Peyer's patch (tissue), 4 donors: ENCODE data around the gene IAPP. TPM values are rescaled to one million over a fixed set of nuclear protein-coding genes. Genes with fewer than 3 reads are reported as not detected.
"Not testable (repeated sequence)": the region's sequence is repeated elsewhere in the genome, so short reads cannot be mapped to it uniquely, and the experiment has no call there.

ENCODE experiments used
- DNase-seq, 3 donors: peaks; one replicate each; pipeline ENCODE4 v3.0.0-alpha.2; 2017 to 2019
- H3K27ac ChIP-seq, 4 donors: fragments of 200-600 bp; sonication (generic); one replicate each; pipeline ENCODE4 v1.5.1; 2016 to 2019
- H3K27me3 ChIP-seq, 2 donors: fragments of 200-600 bp; sonication (generic); one replicate each; pipeline ENCODE4 v1.5.1; 2019
- H3K36me3 ChIP-seq, 3 donors: fragments of 200-600 bp; sonication (generic); one replicate each; pipeline ENCODE4 v1.5.1; 2016 to 2019
- H3K4me1 ChIP-seq, 4 donors: fragments of 200-600 bp; sonication (generic); one replicate each; pipeline ENCODE4 v1.5.1; 2016 to 2019
- H3K4me3 ChIP-seq, 4 donors: fragments of 200-600 bp; sonication (generic); 1 replicate in 3 of 4; 2 replicates in 1 of 4; pipeline ENCODE4 v1.5.1; 2016 to 2019; ENCODE audit warnings: mild to moderate bottlenecking in 1 of 4
- H3K9me3 ChIP-seq, 4 donors: fragments of 200-600 bp; sonication (generic); one replicate each; pipeline ENCODE4 v1.5.1; 2016 to 2019; ENCODE audit warnings: mild to moderate bottlenecking in 1 of 4
- CTCF ChIP-seq, 6 experiments: fragments of 450-650 bp in 4 of 6; fragments of 200-600 bp in 2 of 6; sonication (generic) in 1 of 6; IDR thresholded peaks; one replicate each; pipeline ENCODE4 v1.5.1; 2017 to 2019; ENCODE audit warnings: antibody characterized with exemption in 6 of 6, mild to moderate bottlenecking in 3 of 6, moderate library complexity in 1 of 6
- POLR2A ChIP-seq, 2 donors: fragments of 450-650 bp; IDR thresholded peaks; one replicate each; pipeline ENCODE4 v1.5.1; 2017; ENCODE audit warnings: antibody characterized with exemption in 2 of 2, mild to moderate bottlenecking in 2 of 2, moderate library complexity in 2 of 2
- total RNA-seq, 4 donors: library from RNA; depleted of rRNA; stranded (reverse); fragments of >200 nt; gene quantifications; one replicate each; pipeline ENCODE4 v1.1.0, GENCODE V29; 2016

IAPP gene
- total RNA-seq, 4 donors from 2014 or later: not detected

GRCh38 chr12:21353948-21354347, 18.8 kb upstream of the IAPP start:
- H3K36me3 ChIP-seq: no peaks in the 10 kb centered on the region
- no peaks in the 10 kb centered on the region for H3K9me3 ChIP-seq

GRCh38 chr12:21354641-21355040, 18.1 kb upstream of the IAPP start:
- H3K4me3 ChIP-seq: no peak overlapping the region
- H3K27me3 ChIP-seq: no peaks in the 10 kb centered on the region
- H3K9me3 ChIP-seq: no peaks in the 10 kb centered on the region
- no peaks in the 10 kb centered on the region for H3K4me1 ChIP-seq
- no peak for DNase-seq
- no peak for TF ChIP-seq CTCF (IDR thresholded peaks at IDR 0.05)
- TF ChIP-seq POLR2A (IDR thresholded peaks at IDR 0.05): no peak
- no peak overlapping the region for H3K27ac ChIP-seq
- no peaks in the 10 kb centered on the region for H3K36me3 ChIP-seq

More at GRCh38 chr12:21353948-21354347, 18.8 kb upstream of the IAPP start:
- H3K27ac ChIP-seq: no peak overlapping the region
- H3K4me1 ChIP-seq: no peaks in the 10 kb centered on the region
- no peak for DNase-seq
- H3K27me3 ChIP-seq: no peaks in the 10 kb centered on the region
- H3K4me3 ChIP-seq: no peak overlapping the region
- TF ChIP-seq CTCF (IDR thresholded peaks at IDR 0.05) (no peak), POLR2A (IDR thresholded peaks at IDR 0.05) (no peak)

DNA sequence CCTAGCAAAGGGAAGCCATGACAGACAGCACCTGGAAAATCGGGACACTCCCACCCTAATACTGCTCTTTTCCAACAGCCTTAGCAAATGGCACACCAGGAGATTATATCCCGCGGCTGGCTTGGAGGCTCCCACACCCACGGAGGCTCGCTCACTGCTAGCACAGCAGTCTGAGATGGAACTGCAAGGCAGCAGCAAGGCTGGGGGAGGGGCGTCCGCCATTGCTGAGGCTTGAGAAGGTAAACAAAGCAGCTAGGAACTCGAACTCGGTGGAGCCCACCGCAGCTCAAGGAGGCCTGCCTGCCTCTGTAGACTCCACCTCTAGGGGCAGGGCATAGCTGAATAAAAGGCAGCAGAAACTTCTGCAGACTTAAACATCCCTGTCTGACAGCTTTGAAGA, 12.1 kb upstream of the IAPP start:
- H3K36me3 ChIP-seq, H3K9me3 ChIP-seq, DNase-seq, H3K27ac ChIP-seq, H3K4me3 ChIP-seq, H3K27me3 ChIP-seq, H3K4me1 ChIP-seq: not testable (repeated sequence)

GRCh38 chr12:21369141-21369980, 3.3 kb upstream of the IAPP start:
- no peaks in the 10 kb centered on the region for H3K9me3 ChIP-seq
- H3K4me3 ChIP-seq: no peak overlapping the region
- H3K36me3 ChIP-seq: no peaks in the 10 kb centered on the region
- no peak for DNase-seq
- TF ChIP-seq POLR2A (IDR thresholded peaks at IDR 0.05) (no peak), CTCF (IDR thresholded peaks at IDR 0.05) (no peak)
- no peak overlapping the region for H3K27ac ChIP-seq
- no peaks in the 10 kb centered on the region for H3K27me3 ChIP-seq
- no peaks in the 10 kb centered on the region for H3K4me1 ChIP-seq

DNA sequence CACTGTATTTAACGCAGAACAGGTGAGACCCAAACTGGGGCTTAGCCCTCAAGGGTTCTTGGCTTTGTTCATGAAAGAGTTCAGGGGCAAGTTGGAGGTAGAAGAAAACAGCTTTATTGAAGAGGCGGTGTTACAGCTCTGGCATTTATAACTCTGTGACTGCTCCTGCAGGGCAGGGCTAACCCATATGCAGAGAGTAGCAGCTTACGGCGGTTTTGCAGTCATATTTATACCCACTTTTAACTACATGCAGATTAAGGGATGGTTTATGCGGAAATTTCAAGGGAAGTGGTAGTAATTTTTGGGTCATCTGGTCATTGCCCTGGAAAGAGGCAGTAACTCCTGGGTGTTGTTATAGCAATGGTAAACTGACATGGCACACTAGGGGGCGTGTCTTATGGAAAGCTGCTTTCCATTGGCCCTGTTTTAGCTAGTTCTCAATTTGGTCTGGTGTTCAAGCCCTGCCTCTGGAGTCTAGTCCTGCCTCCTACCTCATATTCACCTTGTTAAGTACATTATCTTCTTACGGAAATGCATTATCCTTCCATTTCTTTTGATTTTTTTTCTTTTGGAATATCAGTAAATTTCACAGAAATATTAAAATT, 1.8 kb upstream of the IAPP start:
- H3K27ac ChIP-seq: no peak overlapping the region
- no peak overlapping the region for H3K4me3 ChIP-seq
- TF ChIP-seq CTCF (IDR thresholded peaks at IDR 0.05): no peak
- no peak for TF ChIP-seq POLR2A (IDR thresholded peaks at IDR 0.05)
- no peaks in the 10 kb centered on the region for H3K9me3 ChIP-seq
- no peaks in the 10 kb centered on the region for H3K27me3 ChIP-seq
- H3K4me1 ChIP-seq: no peaks in the 10 kb centered on the region
- H3K36me3 ChIP-seq: no peaks in the 10 kb centered on the region
- no peak for DNase-seq

DNA sequence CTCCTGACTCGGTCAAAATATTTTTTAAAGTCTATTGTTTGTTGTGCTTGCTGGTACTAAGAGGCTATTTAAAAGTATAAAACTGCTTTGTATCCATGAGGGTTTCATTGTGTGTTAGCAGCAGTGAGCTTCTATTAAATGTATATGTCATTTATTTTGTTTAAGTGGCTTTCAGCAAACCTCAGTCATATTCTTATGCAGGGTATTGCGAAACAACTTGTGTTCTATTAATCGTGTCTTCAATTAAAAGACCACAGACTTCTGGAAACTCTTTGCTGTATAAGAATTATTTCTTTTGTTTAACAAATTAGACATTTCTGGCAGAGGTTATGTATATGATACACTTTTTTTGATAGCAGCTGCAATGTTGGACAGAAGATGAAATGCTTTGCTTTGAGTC, 6.5 kb downstream of the IAPP start:
- Histone ChIP-seq H3K27ac (no peak overlapping the region), H3K36me3 (no peaks in the 10 kb centered on the region), H3K4me1 (no peaks in the 10 kb centered on the region), H3K4me3 (no peak overlapping the region), H3K9me3 (no peaks in the 10 kb centered on the region), H3K27me3 (no peaks in the 10 kb centered on the region)
- TF ChIP-seq CTCF (IDR thresholded peaks at IDR 0.05): no peak
- no peak for TF ChIP-seq POLR2A (IDR thresholded peaks at IDR 0.05)
- no peak for DNase-seq

DNA sequence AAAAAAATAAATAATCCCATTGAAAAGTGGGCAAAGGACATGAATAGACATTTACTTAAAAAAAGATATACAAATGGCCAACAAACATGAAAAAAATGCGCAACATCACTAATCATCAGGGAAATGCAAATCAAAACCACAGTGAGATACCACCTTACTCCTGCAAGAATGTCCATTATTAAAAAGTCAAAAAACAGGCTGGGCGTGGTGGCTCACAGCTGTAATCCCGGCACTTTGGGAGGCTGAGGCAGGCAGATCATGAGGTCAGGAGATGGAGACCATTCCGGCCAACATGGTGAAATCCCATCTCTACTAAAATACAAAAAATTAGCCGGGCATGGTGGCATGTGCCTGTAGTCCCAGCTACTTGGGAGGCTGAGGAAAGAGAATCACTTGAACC, 8.6 kb downstream of the IAPP start:
- not testable (repeated sequence) for H3K9me3 ChIP-seq, H3K4me3 ChIP-seq, H3K4me1 ChIP-seq, DNase-seq, H3K27me3 ChIP-seq, H3K36me3 ChIP-seq, H3K27ac ChIP-seq
